GM21529 (cell line): Measurements from ENCODE around the gene YES1.
"Not testable (repeated sequence)": the region's sequence is repeated elsewhere in the genome, so short reads cannot be mapped to it uniquely, and the experiment has no call there.

ENCODE experiments used
- ATAC-seq: cut with Tn5 transposase; IDR thresholded peaks from one replicate; pipeline ENCODE4 v1.9.1; 2021; ENCODE audit not compliant: unreplicated experiment

Gene YES1

DNA sequence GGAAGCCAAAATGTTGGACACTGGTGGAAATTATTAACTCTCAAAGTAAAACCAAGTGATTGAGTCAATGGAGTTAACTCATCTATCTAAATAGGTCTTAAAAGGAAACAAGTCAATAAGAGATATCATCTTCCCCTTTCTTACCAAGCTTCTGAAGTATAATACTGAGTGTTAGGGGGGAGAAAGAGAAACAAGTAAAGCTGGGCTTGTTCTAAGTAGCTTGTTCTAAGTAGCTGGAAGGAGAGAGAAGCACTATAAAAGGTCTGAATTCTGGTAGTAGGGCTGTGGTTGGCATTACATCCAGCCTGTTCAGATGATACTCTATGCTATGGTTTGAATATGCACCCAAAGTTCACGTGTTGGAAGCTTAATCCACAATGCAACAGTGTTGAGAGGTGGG lies 26.8 kb downstream of the YES1 start:
- no peak for ATAC-seq

DNA sequence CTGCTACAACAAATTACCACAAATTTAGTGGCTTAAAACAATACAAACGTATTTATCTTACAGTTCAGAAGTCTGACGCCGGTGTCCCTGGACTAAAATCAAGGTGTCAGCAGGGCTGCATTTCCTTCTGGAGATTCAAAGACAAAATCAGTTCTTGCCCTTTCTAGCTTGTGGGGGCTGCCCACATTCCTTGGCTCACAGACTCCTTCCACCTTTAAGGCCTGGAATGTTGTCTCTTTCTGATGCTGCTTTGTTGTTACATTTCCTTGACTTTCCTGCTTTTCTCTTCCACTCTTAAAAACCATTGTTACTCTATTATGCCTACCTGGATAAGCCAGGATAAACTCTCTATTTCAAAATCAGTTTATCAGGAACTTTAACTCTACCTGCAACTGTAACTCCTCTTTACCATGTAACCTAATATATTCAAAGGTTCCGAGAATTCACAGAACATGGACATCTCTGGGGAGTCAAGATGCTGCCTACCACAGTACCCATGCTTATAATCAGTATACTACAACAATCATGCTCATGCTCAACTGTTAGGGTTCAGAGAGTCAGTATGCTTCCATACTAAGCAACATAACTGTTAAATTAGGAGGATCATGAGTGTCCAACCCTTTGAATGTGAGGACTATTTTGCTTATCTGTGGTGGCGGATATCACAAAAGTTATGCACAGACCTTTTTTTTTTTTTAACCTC lies 27.4 kb downstream of the YES1 start:
- ATAC-seq: no peak

DNA sequence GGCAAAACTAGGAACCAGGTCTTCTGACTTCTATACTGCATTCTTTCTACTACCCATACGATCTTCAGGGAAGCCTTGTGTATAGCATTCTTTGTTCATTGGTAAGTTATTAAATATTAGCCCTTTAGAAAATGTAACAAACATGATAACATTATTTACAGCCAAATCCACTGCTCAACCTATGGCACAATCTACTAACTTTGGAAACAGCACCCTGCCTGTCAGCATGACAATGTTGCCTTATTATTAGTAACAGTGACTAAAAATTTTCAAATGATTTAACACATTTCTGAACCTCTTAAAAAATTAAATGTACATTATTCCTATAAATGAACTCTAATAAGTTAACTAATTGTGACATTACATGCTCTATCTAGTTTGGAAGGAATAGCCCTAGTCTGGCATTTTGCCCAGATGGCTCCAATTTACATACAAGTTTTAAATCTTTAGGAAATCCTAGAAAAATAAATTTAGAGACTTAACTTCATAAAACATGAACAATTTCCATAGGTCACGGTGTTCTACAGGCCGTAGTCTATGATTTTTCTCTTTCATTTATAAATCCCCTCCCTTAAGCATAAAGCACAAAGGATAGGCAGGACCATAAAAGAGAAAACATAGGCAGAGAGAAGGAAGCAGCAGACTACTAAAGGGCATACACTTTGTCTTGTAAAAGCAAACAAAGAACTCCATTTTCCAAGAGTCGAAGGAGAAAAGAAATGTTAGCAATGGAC lies 33.7 kb downstream of the YES1 start:
- ATAC-seq: no peak

DNA sequence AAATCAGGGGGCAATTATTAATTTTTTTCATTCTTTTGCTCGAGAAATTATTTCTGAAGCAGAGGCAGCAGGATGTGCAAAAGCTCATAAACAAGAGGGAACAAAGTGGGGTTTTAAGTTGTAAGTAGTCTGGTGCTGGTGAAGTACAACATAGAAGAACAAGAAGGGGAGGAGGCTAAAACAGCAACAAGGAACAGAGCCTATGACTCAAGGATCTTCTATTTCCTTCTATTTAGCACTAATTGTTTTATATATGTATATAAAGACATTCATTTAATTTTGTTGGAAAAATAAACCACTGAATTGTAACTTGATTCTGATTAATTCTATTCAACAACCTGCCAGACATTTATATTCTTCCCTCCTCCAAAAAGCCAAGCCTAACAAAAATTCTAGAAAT lies 35.0 kb downstream of the YES1 start:
- no peak for ATAC-seq

DNA sequence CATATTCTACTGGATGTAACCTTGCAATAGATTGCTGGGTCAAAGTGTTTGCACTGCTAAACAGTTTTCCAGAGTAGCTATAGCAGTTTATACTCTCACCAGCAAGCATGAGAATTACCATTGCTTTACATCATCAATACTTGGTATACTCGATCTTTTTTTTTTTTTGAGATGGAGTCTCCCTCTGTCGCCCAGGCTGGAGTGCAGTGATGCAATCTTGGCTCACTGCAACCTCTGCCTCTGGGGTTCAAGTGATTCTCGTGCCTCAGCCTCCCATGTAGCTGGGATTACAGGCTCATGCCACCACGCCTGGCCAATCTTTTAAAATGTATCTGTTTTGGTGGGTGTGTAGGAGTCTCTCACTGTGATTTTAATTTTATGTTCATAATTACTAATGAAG lies 36.0 kb downstream of the YES1 start:
- not testable (repeated sequence) for ATAC-seq

DNA sequence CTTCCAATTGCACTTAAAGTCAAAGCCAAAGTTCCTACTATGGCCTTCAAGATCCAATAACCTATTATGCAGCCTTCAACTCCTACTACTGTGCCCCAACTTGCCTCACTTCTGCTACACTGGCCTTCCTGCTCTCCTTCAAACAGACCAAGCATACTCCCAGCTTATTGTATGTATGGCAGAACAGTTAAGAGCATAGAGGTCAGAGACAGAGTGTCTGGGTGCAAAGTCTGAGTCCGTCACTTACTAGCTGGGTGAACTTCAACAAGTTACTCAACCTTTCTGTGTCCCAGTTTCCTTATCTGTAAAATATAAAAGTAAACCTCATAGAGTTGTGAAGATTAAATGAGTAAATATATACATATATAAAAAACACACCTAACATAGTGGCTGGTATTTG lies 37.2 kb downstream of the YES1 start:
- no peak for ATAC-seq

DNA sequence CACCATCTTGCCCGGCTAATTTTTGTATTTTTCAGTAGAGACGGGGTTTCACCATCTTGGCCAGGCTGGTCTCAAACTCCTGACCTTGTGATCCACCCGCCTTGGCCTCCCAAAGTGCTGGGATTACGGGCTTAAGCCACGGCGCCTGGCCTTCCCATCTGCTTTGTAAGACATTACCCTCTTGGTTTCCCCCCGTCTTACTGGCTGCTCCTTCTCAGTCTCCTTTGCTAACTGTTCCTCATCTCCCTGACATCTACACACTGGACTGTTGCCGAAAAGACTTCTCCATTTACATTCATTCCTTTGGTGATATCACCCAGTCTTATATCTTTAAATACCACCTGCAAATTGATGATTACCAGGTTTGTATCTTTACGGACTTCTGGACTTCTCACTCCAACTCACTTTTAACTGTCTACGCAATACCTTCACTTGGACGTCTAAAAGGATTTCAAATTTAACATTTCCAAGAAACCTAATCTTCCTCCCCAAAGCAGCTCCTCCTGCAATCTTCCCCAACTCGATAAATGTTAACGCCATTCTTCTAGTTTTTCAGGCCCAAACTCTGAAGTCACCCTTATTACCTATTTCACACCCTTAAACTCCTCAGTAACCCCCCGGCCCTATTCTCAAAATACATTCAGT lies 37.9 kb downstream of the YES1 start:
- no peak for ATAC-seq

DNA sequence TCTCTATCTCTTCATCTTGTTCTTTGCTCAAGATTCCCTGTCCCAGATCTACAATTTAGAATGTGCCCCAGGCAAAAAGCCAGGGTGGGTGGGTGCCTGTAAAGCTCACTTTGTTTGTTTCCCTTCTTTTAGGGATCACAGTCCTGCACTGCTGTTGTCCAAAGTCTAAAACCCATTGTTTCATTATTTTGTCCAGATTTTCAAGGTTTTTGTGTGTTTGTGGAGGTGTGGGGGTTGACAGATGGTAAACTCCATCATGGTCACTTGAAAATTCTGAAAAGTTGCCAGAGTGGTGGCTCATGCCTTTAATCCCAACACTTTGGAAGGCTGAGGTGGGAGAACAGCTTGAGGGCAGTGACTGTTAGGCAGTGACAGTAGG lies 41.5 kb downstream of the YES1 start:
- no peak for ATAC-seq

DNA sequence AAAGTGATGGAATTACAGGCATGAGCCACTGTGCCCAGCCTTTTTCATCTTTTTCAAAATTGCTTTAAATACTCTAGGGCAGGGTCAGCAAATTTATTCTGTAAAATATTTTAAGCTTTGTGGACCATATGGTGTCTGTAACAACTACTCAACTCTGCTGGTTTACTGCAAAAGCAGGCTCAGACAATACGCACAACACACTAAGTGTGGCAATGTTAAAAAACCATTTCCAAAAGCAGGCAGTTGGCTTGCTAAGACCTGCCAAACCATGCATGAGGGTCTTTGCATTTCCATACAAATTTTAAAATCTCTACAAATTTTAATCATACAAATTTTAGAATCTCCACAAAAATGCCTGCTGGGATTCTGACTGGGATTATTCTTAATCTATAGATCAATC lies 44.1 kb downstream of the YES1 start:
- ATAC-seq: no peak

DNA sequence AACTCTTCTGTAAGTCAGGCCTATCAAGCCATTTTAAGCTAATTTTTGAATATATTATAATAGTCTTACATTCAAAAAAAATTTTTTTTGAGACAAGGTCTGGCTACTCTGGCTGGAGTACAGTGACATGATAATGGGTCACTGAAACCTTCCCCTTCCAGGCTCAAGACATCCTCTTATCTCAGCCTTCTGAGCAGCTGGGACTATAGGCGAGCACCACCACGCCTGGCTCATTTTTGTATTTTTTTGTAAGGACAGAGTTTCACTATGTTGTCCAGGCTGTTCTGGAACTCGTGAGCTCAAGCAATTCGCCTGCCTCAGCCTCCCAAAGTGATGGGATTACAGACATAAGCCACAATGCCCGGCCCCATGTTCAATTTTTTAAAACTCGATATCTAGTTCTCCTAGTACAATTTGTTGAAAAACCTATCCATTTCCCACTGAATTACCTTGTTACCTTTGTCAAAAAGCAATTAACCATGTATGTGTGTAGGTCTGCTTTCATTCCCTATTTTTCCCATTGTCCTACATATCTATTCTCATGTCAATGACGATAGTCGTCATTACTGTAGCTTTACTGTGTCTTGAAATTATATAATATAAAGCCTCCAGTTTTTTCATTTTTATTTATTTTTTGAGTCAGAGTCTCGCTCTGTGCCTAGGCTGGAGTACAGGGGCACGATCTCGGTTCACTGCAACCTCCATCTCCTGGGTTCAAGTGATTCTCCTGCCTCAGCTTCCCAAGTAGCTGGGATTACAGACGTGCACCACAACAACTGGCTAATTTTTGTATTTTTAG lies 44.8 kb downstream of the YES1 start:
- no peak for ATAC-seq

DNA sequence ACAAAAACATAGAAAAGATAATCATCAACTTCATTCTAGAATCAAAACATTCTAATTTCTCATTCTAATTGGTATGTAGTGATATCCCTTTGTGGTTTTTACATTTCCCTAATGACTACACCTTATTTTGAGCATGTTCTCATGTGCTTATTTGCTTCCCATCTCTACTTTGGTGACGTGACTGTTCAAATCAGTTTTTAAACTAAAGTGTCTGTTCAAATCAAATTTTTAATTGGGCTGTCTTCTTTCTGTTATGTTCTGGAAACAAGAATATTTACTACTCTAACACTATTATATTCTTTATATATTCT lies 45.5 kb downstream of the YES1 start:
- ATAC-seq: no peak

DNA sequence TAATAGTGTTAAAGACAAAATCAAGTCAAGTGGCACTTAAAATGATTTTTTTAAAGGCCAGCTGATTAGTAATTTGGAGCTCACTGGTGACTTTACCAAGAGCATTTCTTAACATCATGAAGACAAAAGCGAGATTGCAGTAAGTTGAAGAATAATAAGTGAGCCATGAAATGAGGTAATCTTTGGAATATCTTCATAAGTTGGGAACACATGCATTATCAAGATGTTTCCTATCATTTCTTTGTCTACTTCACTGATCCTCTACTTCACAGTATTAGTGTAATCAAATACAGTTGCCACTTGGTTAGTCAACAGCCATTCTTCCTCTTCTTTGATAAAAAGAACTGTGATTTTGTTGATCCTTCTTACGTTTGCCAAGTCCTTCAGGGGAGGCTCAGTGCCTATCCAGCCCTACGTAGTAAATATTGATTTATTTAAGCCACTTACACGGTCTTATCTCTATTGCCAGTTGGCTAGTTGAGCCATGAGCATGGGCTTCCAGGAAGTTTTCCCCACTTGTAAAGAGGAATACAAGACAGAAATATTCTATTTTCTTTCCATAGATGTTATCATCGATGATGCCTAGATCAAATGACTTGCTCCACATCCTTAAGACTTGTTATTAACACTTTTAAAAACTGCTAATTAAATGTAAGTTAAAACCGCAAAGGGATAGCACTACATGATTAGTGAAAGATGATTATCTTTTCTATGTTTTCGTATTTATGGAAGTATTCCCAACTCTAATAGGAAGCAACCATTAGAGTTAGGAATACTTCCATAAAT lies 46.1 kb downstream of the YES1 start:
- ATAC-seq: no peak

DNA sequence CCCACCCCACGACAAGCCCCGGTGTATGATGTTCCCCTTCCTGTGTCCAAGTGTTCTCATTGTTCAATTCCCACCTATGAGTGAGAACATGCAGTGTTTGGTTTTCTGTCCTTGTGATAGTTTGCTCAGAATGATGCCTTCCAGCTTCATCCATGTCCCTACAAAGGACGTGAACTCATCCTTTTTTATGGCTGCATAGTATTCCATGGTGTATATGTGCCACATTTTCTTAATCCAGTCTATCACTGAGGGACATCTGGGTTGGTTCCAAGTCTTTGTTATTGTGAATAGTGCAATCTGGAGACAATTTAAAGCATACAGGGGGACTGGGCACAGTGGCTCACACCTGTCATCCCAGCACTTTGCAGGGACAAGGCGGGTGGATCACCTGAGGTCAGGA lies 52.2 kb downstream of the YES1 start:
- ATAC-seq: not testable (repeated sequence)

DNA sequence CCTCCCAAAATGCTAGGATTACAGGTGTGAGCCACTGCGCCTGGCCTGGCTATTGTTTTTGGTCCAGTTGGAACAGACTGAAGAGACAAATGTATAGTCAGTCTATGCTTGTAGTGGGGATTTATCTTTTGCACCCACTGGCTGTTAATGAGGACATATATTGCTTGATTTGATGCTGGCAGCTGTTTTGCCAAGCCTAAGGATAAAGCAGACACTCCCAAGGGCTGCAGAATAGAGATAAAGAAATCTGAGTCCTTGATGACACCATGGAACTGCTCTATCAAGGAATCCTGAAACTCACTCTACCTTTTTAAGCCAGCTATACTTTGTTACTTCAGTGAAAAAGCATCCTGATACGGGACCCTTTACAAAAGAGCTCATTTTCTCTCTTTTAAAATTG lies 56.5 kb downstream of the YES1 start:
- no peak for ATAC-seq

DNA sequence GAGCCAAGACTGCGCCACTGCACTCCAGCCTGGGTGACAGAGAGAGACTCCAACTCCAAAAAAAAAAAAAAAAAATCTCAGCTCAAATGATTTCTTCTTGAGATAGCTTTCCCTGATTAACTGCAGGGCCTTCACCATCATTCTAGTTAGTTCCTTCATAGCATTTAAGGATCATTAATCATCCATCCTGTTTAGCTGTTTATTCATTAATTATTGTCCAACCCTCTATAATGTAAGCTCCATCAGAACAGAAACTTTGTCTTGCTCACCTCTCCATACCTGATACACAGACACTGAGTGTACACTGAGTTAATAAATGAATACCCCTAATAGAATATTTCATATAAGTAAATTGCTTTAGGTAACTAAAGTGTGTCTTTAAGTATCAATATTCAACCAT lies 57.4 kb downstream of the YES1 start:
- no peak for ATAC-seq

DNA sequence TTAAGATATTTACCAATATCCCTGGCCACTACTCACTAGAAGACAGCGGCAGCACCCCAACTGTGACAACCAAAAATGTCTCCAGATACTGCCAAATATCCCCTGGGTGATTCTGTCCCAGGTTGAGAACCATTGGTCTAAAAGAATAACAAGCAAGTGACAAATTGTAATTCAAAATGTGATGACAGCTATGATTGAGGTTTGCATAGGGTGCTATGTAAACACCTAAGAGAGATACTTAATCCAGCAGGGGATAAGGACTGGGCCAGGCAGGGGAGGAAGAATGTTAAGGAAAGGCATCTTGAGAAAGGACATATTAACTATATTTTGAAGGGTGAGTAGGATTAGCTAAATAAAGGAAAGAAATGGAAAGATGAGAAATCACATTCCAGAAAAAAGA lies 61.6 kb downstream of the YES1 start:
- no peak for ATAC-seq

DNA sequence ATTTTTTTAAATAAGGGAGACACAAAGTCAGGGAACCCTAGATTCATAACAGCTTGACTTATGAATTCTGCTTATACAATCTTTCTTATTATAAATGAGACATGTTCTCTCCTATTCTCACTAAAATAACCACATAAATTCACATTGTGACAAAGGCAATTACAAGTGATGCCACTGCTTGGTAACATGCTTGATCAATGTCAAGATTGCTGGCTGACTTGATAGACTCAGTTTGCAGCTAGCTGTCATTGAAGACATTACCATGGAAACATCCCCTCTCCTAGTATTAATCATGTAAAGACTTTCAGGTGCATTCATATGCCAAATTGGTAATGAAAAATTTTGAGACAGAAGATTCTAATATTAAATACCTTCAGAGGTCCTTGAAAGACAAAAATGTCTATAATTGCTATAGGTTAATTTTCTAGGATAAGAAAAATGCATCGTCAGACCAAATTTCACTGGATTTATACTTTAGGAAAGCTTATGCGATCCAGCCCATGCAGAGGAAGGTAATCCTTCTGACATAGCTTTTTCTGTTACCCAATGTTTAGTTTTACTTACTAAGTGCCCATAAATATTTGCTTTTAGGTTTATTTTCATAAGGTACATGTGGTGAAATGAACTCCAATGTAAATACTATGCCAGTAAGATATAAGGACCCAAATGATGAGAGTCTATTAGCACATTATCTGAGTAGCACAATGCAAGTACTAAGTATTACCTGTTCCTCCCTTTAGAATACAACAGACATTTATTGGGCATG lies 67.0 kb downstream of the YES1 start:
- no peak for ATAC-seq

DNA sequence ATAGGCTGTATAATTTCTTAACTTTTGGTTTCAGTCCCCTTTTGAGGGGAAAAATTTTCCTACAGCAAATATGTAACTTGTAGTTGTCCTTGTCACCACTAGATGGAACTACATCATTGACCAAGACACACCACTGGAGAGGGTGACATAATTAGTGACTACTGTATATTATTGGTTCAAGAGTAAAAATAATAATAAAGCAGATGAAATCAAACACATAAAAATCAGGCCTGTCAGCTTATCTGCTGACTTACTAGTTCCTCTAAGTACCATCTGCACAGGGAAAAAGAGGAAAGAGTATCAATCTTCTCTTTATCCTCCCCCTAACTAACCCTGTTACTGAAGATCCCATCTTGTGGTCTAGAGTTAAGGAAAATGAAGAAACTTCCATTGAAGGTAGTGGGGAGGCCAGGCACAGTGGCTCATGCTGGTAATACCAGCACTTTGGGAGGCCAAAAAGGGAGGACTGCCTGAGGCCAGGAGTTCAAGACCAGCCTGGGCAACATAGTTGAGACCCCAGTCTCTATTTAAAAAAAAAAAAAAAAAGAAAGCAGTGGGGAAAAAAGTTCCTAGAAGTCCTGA lies 70.0 kb downstream of the YES1 start:
- ATAC-seq: peak; percentile 92

DNA sequence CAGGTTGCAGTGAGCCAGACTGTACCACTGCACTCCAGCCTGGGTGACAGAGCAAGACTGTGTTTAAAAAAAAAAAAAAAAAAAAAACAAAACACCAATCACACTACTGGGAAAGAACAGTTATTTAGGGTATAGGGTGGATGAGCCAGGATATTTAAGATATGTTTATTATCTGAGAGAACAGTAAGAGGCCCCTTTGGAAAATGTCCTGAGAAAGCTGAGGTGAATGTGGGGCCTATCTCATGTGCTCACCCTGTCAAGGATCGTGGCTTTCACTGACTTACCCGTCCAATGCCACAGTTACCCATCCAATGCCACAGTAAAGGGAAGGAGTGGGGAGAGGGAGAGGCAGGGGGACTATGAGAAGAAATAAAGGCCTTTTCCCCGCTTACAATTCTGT lies 79.7 kb downstream of the YES1 start:
- ATAC-seq: no peak

DNA sequence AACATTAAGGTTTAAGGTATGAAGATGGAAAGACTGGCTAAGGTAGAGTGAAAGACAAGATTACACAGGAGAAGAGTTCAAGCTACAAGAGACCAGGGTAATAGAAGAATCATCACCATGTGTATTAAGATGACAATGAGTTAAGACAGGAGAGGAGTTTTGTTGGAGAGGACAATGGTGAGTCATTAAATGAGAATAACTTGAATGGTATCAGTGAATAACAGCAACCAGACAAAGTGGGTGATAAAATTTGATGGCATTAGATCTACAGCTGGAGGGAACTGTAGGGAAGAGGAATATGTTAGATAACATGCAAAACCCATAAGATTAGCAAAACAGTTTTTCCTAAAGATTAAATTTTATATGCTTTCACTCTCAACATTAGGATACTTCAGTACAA lies 80.9 kb downstream of the YES1 start:
- ATAC-seq: no peak
